ENCODE measurements around the gene TNRC6B.
A peak's percentile ranks its signal among the peaks of the same experiment; 100 is the strongest.
"Not testable (repeated sequence)": the region's sequence is repeated elsewhere in the genome, so short reads cannot be mapped to it uniquely, and the experiment has no call there.

TNRC6B gene

GRCh38 chr22:40182231-40182835 is 4.6 kb downstream of the TNRC6B start:
- DNase-seq, result no peak

GRCh38 chr22:40183029-40183581 is 5.4 kb downstream of the TNRC6B start:
- DNase-seq, result peak; percentile 73

GRCh38 chr22:40183603-40184002 is 5.9 kb downstream of the TNRC6B start:
- DNase-seq, result not testable (repeated sequence)

- DNase-seq, result no peak
Observed at GRCh38 chr22:40187389-40187788, 9.7 kb downstream of the TNRC6B start.

- DNase-seq, result no peak
Observed at GRCh38 chr22:40189997-40190396, 12.3 kb downstream of the TNRC6B start.

- no peak for DNase-seq
Observed at GRCh38 chr22:40190501-40190900, 12.8 kb downstream of the TNRC6B start.

GRCh38 chr22:40193429-40194421 is 16.0 kb downstream of the TNRC6B start:
- no peak for DNase-seq

- no peak for DNase-seq
Observed at GRCh38 chr22:40194656-40195055, 16.9 kb downstream of the TNRC6B start.

GRCh38 chr22:40196628-40197360 is 19.1 kb downstream of the TNRC6B start:
- DNase-seq, result peak; percentile 35

- not testable (repeated sequence) for DNase-seq
Observed at GRCh38 chr22:40197421-40197820, 19.7 kb downstream of the TNRC6B start.

- no peak for DNase-seq
Observed at GRCh38 chr22:40198733-40199132, 21.0 kb downstream of the TNRC6B start.

- no peak for DNase-seq
Observed at GRCh38 chr22:40199223-40199622, 21.5 kb downstream of the TNRC6B start.

GRCh38 chr22:40199852-40200251 is 22.1 kb downstream of the TNRC6B start:
- no peak for DNase-seq

- no peak for DNase-seq
Observed at GRCh38 chr22:40200795-40201530, 23.2 kb downstream of the TNRC6B start.

- no peak for DNase-seq
Observed at GRCh38 chr22:40202225-40202944, 24.7 kb downstream of the TNRC6B start.

- no peak for DNase-seq
Observed at GRCh38 chr22:40203572-40203971, 25.8 kb downstream of the TNRC6B start.

GRCh38 chr22:40204321-40205116 is 26.8 kb downstream of the TNRC6B start:
- peak; percentile 11 for DNase-seq

- no peak for DNase-seq
Observed at GRCh38 chr22:40206561-40206960, 28.8 kb downstream of the TNRC6B start.

- DNase-seq, result no peak
Observed at GRCh38 chr22:40210818-40211217, 33.1 kb downstream of the TNRC6B start.

GRCh38 chr22:40211476-40212054 is 33.8 kb downstream of the TNRC6B start:
- DNase-seq, result no peak
